ENCODE results near the gene DCC. TPM values are rescaled to one million over a fixed set of nuclear protein-coding genes. Genes with fewer than 3 reads are reported as not detected.
A peak's percentile ranks its signal among the peaks of the same experiment; 100 is the strongest.

The DCC gene
- total and polyA plus RNA-seq, 12 donors: under 0.01 to 0.89 (median 0.09) TPM; not detected in 8

- Histone ChIP-seq H3K27ac (no peak overlapping the region), H3K4me3 (no peak overlapping the region), H3K27me3 (no peaks in the 10 kb centered on the region), H3K4me1 (no peaks in the 10 kb centered on the region), H3K36me3 (no peaks in the 10 kb centered on the region), H3K9me3 (no peaks in the 10 kb centered on the region)
- TF ChIP-seq, protein P1, sequence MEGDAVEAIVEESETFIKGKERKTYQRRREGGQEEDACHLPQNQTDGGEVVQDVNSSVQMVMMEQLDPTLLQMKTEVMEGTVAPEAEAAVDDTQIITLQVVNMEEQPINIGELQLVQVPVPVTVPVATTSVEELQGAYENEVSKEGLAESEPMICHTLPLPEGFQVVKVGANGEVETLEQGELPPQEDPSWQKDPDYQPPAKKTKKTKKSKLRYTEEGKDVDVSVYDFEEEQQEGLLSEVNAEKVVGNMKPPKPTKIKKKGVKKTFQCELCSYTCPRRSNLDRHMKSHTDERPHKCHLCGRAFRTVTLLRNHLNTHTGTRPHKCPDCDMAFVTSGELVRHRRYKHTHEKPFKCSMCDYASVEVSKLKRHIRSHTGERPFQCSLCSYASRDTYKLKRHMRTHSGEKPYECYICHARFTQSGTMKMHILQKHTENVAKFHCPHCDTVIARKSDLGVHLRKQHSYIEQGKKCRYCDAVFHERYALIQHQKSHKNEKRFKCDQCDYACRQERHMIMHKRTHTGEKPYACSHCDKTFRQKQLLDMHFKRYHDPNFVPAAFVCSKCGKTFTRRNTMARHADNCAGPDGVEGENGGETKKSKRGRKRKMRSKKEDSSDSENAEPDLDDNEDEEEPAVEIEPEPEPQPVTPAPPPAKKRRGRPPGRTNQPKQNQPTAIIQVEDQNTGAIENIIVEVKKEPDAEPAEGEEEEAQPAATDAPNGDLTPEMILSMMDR (IDR thresholded peaks at IDR 0.05): no peak
- ATAC-seq (no peak), DNase-seq (no peak)
- intact Hi-C loops (cut with DNase I): no loop called here
These were observed 1203.7 kb downstream of the DCC start for GRCh38 chr18:53543711-53544110.

DNA sequence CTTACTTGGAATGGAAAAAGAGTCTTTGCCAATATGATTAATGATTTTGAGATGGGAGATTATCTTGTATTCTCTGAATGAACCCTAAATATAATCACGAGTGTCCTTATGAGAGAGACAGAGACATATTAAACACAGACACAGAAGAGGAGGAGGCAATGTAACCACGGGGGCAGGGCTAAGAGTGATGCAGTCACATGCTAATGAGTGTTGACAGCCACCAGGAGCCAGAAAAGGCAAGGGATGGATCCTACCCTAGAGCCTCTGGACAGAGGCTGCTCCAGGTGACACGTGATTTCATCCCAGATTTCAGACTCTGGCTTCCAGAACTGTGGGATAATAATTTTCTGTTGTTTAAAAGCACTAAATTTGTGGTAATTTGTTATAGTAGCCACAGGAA is 1204.9 kb downstream of the DCC start:
- intact Hi-C loops (cut with DNase I): no loop called here

DNA sequence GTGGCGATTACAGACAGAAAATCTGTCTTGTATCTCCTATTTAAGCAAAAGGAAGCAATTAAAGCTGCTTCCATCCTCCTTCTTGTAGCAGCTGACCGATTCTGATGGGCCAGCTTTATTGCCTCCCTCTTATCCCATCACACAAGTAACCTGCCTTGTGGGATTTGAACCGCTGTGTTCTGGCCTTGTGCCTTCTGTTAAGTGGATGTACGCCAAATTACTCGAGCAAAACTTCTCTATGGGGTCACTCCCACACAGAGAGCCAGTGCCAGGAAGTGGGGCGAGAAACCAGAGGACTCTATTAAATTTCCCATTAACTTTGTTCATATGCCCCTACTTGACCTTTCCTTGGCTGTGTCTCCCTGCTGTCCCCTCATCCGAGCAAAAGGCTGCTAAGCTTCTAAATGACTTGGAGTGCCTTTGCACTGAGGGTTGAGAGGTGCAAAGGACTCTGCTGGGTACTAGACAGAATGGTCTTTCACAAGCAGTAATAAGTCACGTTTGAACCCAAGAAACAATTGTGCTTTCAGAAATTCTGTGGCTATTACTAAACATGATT is 1212.0 kb downstream of the DCC start:
- H3K4me3 ChIP-seq: no peak overlapping the region
- no peaks in the 10 kb centered on the region for H3K36me3 ChIP-seq
- intact Hi-C loops (cut with DNase I): loop anchor here in 1 of 10 donors (2.0 kb wide), 1 partner anchor 63 kb away; no protein-coding TSS in a partner anchor
- peak in 3 of 8 donors; percentile 8 to 78 (median 52) for ATAC-seq
- no peaks in the 10 kb centered on the region for H3K9me3 ChIP-seq
- no peaks in the 10 kb centered on the region for H3K4me1 ChIP-seq
- H3K27me3 ChIP-seq: no peaks in the 10 kb centered on the region
- TF ChIP-seq, protein P1 (IDR thresholded peaks at IDR 0.05): no peak
- DNase-seq: peak; percentile 8 to 9
- H3K27ac ChIP-seq: no peak overlapping the region
- 42 to 48% methylated on average over 8 of the region's 8 CpGs for WGBS, 2 donors

More for the DNA sequence above, 1204.9 kb downstream of the DCC start:
- Histone ChIP-seq H3K9me3 (no peaks in the 10 kb centered on the region), H3K4me1 (no peaks in the 10 kb centered on the region), H3K36me3 (no peaks in the 10 kb centered on the region), H3K27ac (no peak overlapping the region), H3K4me3 (no peak overlapping the region), H3K27me3 (no peaks in the 10 kb centered on the region)
- DNase-seq (no peak), ATAC-seq (no peak)
- 26 to 39% methylated on average over 3 of the region's 3 CpGs for WGBS, 2 donors
- TF ChIP-seq, protein P1 (IDR thresholded peaks at IDR 0.05): no peak

- Histone ChIP-seq H3K4me1 (no peaks in the 10 kb centered on the region), H3K4me3 (no peak overlapping the region), H3K27ac (no peak overlapping the region), H3K9me3 (no peaks in the 10 kb centered on the region), H3K36me3 (no peaks in the 10 kb centered on the region), H3K27me3 (no peaks in the 10 kb centered on the region)
- TF ChIP-seq, protein P1 (IDR thresholded peaks at IDR 0.05): no peak
- intact Hi-C loops (cut with DNase I): loop anchor here in 1 of 10 donors (2.0 kb wide), 1 partner anchor 64 kb away; no protein-coding TSS in a partner anchor
- WGBS, 2 donors: 83 to 86% methylated on average over 2 of the region's 2 CpGs
- DNase-seq: no peak
- ATAC-seq: no peak
These were observed 1213.0 kb downstream of the DCC start for GRCh38 chr18:53553030-53553429.
